GM18861 (cell line): ENCODE results near the gene TRAFD1.
"Not testable (repeated sequence)": the region's sequence is repeated elsewhere in the genome, so short reads cannot be mapped to it uniquely, and the experiment has no call there.

Source experiments
- ATAC-seq: cut with Tn5 transposase; IDR thresholded peaks from one replicate; pipeline ENCODE4 v1.9.1; 2021; ENCODE audit not compliant: unreplicated experiment

The TRAFD1 gene

GRCh38 chr12:112125250-112125999, at the start of gene TRAFD1:
Gene TRAFD1 (plus strand): TSS chr12:112125560. CDS start chr12:112130523, 4,963 bp downstream.
- ATAC-seq: peak; percentile 90

GRCh38 chr12:112087055-112087850, 38.1 kb upstream of the TRAFD1 start:
- no peak for ATAC-seq

DNA sequence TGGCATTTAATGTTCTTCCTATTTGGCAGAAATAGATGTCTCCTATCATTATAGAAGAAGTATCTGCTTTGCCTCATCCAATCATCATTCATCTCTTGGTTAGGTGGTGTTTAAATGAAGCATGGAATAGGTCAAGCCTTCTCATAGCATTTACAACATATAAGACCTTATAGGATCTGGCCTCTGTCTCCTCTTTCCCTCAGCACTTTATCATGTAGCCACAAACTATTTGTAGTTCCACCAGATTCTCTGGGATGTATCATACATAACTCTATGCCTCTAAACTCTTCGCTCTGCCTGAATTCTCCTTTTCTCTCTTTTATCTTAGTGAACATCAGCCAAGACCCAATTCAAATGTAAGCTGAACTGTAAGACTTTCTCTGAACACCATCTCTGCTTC, 37.5 kb upstream of the TRAFD1 start:
- no peak for ATAC-seq

GRCh38 chr12:112091563-112091962, 33.8 kb upstream of the TRAFD1 start:
- no peak for ATAC-seq

DNA sequence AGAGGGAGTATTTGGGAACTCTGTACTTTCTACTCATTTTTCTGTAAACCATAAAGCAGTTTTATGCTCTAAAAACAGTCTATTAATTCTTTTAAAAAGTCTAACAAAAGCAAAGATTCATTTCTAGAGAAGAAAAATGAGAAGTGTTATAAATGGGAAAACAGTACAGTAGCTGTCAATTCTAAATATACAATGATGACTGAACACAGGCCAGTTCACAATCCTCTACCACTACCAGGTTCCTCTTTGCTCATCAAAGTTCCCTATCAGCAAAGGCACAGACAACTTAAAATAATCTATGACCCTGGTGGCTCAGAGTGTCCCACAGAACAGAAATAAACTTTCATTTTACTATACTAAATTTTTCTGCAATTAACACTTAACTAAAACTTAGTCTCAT, 29.3 kb upstream of the TRAFD1 start:
- ATAC-seq: peak; percentile 69

- ATAC-seq: no peak
Observed at GRCh38 chr12:112096667-112097066, 28.7 kb upstream of the TRAFD1 start.

- ATAC-seq: no peak
Observed at GRCh38 chr12:112097641-112098040, 27.7 kb upstream of the TRAFD1 start.

- ATAC-seq: not testable (repeated sequence)
Observed at GRCh38 chr12:112100500-112100899, 24.9 kb upstream of the TRAFD1 start.

DNA sequence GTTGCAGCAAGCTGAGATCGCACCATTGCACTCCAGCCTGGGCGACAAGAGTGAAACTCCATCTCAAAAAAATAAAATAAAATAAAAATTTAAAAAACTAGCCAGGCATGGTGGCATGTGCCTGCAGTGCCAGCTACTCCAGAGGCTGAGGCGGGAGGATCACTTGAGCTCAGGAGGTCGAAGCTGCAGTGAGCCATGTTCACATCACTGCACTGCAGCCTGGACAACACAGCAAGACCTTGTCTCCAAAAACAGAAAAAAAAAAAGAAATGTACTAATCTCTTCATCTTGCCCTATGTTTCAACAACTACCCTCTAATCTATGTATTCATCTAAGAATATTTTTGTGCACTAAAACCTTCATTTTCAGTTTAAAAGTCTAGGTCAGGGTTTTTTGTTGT, 23.2 kb upstream of the TRAFD1 start:
- ATAC-seq: no peak

- ATAC-seq: not testable (repeated sequence)
Observed at GRCh38 chr12:112102746-112103145, 22.6 kb upstream of the TRAFD1 start.

- no peak for ATAC-seq
Observed at GRCh38 chr12:112103758-112104503, 21.4 kb upstream of the TRAFD1 start.

DNA sequence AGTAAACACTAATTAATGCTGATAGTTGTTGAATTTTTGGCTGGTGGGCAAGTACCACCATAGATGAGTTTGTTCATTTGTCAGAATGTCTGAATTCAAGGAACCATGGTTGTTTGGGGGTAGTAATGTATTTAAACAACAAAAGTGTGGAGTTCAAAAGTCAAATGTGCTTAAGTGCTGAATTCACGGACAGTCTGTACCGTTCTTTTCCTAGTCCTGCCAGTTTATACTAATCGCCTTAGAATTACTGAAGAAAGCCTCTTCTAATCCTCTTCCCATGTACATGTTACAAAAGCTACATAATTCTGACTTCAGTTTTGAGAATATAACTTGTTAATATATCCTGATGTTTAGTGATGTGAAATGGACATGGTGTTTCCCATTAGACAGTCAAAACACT, 19.5 kb upstream of the TRAFD1 start:
- no peak for ATAC-seq

DNA sequence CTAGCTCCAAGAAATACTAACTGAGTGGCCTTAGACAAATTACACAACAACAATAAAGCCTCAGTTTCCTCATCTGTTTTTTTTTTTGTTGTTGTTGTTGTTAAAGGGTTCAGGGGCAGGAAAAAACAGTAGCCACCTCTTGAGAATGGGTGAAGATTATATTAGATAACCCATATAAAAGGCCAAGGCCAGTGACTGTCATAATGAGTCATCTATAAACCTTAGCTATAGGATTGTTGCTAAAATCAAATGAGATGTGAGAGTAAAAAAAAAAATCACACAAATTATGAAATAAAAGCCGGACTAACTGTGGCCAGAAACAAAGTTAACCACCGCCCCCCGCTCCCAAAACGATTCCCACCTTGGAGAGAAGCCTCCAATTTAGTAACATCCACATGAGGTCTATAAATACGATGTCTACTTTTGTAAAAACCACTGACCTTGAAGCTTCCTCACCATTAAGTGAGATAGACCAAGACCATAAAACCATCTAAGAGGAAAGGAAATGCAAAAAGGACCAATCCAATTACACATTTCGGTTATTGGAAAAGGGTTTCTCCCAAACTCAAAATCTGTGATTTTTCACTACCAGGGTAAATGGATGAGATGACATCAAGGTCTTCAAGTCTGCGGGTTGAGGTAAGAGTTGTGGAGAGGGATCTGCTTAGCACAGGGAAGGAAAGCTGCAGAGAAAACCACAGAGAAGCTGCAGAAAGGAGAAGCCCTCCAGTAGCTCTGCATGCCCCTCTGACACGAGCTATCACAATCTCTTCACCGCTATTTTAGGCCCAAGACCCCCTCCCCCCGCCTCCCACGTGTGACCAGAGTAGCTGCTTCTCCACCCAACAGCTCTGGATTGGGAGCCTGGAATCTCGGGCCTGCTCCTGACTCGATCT, 17.8 kb upstream of the TRAFD1 start:
- peak; percentile 9 for ATAC-seq

DNA sequence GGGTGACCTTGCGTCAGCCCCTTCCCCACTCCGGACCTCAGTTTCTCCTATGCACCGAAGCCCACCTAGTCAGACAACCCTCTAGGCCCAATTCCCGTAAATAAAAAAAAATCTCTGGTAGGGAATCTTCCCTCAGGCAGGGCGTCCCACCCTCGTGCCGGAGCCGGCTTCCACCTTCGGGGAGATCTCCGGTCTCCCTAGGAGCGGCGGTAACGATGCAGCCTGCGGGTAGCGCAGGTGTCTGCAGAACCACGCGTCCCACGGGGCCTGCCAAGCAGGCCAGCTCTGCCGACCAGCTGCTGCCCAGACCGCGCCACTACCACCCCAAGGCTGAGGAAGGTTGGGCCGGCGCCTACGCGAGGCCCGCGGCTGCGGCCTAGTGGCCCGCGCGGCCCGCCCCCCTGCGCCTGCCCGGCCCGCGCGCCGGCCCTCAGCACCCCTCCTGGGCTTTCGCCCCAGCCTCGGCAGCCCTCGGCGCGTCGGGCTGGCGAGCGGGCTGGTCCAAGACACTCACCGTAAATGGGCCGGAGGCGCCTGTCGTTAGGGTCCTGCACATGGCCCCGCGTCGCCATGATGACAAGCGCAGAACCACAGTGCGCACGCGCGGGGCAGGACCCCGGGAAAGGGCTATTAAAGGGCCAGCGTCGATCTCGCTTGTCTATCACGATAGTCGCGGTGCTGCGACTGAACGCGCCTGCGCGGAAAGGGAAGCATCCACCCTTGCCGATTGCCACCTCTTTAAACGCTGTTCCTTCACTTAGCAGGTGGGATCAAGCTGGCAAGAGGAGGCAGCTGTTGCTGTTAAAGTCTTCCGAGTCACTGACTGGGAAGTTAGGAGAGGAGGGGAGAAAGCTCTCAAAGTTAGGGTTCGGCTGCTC, 16.9 kb upstream of the TRAFD1 start, which contains the start of gene NAA25:
TSS of gene NAA25 (minus strand) at position 582 of the 878 bp plus-strand sequence. CDS start at position 572, 10 bp downstream.
- ATAC-seq: peak; percentile 73

DNA sequence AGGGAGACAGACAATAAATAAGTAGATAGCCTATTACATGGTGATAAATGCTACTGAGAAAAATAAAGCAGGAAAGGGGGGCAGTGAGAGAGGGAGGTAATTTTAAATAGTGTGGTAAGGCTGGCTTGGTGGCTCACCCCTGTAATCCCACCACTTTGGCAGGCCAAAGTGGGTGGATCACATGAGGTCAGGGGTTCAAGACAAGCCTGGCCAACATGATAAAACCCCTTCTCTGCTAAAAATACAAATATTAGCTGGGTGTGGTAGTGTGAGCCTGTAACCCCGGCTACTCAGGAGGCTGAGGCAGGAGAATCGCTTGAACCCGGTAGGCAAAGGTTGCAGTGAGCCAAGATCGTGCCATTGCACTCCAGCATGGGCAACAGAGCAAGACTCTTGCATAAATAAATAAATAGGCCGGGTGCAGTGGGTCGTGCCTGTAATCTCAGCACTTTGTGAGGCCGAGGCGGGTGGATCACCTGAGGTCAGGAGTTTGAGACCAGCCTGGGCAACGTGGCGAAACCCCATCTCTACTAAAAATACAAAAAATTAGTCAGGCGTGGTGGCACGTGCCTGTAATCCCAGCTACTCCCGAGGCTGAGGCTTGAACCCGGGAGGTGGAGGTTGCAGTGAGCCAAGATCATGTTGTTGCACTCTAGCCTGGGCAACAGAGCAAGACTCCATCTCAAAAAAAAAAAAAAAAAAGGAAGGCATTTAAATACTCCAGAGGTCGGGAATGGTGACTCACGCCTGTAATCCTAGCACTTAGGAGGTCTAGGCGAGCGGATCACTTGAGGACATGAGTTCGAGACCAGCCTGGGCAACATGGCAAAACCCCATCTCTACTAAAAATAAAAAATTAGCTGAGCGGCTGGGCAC, 14.3 kb upstream of the TRAFD1 start:
- ATAC-seq: not testable (repeated sequence)

- ATAC-seq: no peak
Observed at GRCh38 chr12:112111931-112112330, 13.4 kb upstream of the TRAFD1 start.

GRCh38 chr12:112112409-112113133, 12.8 kb upstream of the TRAFD1 start:
- no peak for ATAC-seq
